Stimulated activated CD8-positive, alpha-beta memory T cell treated with anti-CD3 and anti-CD28 coated beads, Interleukin-4, amount 100 ng/mL, for 24 hours (primary cell): Measurements from ENCODE around the gene ZNF22.

Experiments used
- DNase-seq: peaks from one replicate; pipeline ENCODE4 v3.0.0-alpha.2; 2020; ENCODE audit warnings: low read depth

The ZNF22 gene

DNA sequence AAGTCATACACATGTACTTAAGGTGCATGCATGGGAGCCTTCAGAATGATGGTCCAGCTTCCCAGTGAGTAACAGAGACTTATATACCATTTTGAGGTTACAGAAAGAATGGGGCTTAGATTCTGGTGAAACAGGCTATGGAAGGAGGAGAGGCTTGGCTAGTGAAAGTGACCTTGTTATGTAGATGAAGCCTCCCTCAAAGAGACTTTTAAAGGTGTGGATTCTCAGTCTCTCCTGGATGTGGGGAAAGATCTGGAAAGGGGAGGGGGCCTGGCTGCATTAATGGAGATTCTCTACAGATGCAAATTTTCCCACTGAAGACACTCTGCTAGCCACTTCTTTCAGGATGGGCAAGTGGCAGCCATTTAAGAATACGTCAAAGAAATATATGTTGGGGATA, 35.6 kb upstream of the ZNF22 start:
- no peak for DNase-seq

DNA sequence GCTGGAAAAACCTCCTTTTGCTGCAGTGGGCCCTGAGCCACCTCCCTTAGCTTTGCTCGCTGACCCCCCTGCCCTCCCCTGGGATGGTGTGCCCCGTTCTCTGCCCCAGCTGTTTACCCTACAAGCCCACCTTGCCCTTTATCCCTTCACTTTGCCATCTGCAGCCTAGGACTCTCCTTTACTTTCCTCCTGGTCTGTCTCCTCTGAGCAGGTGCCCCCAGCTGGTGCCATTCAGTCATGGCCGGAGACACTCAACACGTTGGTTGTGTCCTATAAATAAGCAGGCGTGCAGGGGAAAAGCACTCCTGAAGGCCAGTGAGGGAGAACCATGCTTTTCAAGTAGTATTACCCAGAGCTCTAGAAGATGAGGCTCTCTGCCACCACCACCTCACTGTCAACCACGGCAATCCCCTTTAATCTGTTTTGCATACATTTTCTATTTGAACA, 35.0 kb upstream of the ZNF22 start:
- DNase-seq, result no peak

DNA sequence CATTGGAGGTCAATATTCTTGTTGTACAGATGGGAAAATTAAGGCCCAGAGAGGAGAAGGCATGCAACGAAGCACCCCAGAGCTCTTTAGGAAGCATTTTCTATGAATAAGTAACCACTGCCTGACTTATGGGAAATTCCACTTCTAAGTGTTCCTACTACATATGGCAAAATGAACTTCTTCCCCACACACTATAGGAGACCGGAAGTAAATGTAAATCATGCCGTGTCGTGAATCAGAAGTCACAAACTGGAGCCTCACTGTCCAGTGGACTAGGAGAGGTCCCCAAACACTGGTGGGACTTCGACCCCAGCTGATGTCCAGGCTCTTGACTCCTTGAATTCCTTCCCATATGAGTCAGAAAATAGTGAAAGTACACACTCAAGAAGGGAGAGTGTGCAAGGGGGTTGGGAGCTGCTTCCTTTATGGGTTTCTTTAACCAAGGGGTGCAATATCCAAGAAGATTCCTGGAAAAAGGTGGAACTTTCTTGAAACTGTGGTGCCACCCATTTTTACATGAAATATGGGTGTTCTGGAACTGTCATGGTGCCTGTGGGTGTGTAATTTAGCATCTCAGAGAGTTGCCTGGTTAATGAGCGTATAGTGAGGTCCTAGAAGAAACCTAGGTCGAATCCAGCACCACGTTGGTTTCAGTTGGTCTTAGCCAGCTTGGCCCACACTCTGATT, 34.5 kb upstream of the ZNF22 start:
- no peak for DNase-seq

DNA sequence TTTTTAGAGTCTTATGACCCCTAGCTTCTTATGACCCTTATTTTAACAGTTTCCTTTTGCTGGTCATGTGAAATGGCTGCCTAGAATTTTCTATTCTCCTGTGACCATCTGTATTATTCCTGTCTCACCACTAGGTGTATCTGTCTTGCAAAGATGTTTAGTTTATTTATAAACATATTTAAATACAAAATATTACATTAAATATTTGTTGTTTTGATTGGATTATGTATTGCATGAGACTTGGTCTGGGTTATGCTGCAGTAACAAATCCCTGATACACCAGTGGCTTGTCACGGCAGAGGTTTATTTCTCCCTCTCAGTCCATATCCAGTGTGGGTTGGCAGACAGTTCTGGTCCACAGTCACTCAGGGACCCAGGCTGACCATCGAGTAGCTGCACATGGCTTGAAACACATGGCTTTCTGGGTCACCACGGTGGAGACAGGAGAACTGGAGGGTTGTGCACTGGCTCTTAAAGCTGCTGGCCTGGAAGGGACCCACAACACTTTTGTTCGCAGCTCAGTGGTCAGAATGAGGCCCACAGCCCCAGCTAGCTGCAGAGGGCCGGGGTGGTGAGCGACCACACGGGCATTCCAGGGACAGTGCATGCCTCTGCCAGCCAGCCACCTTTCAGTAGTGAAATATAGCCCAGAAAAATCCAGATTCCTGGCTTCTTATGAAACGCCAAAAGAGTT, 33.8 kb upstream of the ZNF22 start:
- no peak for DNase-seq

DNA sequence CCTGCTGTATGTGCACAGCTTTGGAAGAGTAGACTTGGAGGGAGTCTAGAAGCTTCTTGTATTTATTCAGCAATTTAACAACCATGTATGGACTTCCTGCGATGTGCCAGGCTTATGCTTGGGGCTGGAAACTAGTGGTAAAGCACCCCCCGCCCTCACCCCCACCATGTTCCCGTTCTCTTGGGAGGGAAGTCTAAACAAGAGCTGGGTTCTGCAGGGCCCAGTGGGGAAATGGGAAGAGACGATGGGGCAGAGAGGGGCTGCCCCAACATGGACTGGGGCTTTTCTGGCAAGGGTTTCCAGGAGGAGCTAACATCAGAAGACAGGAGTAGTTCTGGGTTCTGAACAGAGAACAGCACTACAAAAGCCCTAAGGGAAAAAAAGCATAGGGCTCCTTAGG, 33.1 kb upstream of the ZNF22 start:
- no peak for DNase-seq

DNA sequence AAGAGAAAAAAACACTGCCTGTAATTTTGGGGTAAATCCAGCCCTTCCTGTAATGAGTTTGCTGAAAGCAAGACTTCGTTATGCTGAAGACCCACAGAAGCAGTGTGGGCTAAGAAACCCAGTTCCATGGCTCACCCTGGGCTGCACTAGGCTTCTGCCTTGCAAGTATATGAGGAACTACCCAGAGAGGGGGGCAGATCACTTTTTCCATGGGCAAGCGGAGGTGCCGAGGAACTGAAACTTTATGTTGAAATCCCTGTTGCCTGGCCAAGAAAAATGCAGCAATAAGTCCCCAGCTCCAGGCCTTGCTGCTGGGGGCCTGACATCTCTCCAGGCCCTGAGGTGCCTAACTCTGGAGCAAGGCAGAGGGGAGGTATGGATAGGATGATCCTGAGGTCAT, 32.6 kb upstream of the ZNF22 start:
- DNase-seq, result no peak

DNA sequence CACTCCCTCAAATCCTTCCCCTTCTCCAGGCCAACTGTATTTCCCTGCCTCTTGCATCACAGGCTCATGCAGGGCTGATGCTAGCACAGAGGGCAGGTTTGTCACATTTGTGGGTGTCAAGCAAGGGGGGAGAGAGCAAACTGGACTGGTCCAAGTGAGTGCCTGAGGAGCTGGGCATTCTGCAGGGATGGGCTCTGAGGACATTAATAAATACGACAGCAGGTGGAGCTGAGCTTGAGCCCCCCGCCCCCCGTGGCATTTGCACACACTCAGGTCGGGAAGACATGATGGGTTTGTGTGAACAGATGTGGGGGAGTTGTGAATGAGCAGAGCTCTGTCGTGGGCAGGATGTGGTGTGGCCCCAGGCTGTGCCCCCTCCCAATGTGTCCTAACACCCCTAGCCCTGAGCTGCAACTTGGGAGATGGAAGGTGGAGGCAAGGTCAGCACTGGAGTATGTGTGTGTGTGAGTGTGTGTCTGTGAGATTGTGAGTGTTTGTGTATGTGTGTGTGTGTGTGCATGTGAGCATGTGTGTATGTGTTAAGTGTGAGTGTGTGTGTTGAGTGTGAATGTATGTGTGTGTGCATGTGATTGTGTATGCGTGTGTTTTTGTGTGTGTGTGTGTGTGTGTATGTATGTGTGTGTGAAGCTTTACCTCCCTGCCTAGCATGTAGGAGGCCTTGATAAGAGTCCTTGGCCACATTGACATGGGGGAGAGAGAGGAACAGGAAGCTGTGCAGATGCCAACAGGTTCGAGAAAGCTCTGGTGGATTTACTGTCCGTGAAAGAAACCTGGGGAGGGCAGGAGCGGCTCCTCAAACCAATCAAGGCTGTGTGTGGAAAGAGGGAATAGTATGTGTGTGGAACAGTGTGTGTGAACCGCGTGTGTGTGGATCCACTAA, 32.0 kb upstream of the ZNF22 start:
- no peak for DNase-seq

DNA sequence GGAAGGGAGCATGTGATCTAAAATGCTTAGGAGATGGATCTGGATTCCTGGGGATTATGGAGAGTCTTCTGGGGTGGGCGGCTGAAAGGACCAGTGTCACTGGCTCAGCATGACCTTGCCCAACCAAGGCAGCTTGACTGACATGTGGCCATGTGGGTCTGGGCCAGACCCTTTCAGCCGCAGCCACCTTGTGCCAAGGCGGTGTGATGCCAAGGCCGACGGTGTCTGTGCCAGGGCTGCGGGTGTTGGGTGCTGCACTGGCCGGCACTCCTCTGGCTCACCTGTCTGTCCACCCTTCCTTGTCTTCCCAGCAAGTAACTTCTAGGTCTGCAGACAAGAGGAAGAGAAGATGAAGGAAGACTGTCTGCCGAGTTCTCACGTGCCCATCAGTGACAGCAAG, 30.9 kb upstream of the ZNF22 start:
- DNase-seq, result no peak

DNA sequence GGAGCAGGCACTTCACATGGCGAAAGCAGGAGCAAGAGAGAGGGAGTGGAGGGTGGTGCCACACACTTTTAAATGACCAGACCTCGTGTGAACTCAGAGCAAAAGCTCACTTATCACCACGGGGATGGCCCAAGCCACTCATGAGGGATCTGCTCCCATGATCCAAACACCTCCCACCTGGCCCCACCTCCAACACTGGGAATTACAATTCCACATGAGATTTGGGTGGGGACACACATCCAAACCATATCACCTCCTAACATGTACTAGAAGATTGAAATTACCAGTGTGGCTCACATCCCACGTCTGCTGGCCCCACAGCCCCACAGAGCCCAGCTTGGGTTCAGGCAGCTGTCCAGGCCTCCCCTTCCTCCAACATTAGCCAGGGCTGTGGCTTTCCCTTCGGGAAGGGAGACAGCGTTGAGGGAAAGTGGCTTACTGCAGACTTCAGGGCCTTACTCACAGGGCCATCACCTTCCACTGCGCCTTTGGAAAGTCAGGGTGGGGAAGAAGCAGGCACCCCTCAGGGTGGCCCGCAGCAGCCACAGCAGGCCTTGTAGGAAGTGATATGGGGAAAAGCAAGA, 29.8 kb upstream of the ZNF22 start:
- DNase-seq, result no peak

DNA sequence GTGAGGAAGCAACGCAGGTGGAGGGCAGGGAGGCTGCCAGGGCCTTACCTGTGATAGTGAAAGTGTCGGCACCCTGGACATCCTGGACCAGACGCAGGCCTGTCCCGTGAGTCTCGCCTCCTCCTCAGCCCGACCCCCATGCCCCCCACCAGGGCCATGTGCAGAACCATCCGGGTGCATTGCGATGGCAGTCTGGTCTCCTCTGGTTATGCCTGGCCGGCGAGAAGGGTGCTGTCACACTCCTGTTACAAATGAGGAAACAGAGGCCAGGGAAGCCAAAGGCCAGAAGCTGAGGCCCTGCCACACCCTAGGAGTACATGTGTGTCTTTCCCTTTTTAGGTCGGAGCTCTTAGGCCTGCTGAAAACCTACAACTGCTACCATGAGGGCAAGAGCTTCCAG, 29.3 kb upstream of the ZNF22 start:
- DNase-seq, result no peak

DNA sequence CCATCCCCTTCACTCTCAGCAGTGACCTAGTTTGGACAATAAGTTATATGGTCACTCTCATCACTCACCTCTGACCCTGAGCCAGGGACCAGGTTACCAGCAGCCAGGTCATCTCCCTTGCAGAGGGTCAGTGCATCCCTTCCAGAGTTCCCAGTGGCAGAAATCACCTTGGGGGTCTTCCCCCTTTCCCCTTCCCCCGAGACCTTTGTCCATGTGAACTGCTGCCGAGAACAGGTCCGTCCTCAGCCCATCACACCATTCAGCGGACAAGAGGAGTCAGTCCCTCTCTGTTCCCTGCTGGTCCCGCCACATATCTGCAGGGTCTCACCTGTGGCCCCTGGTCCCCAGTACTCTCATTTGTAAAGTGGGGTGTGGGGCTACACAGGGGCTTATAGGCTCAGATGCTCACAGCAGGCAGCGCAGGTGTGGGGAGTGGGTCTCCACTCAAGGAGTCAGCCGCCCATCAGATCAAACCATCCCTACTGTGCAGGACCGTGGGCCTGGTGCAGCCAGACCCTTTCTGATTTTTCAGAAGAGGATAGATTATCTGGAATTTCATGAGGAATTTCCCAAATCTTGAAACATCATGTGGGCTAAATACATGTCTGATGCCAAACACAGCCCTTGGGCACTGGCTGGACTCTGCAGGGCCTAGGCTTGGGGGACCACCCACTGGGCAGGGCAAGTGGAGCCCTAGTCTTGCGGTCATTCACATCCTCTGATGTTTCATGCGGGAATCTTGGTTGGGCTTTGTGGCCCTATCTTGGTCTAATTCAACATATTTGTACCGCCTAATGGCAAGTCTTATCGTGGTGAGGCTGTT, 28.6 kb upstream of the ZNF22 start:
- no peak for DNase-seq

DNA sequence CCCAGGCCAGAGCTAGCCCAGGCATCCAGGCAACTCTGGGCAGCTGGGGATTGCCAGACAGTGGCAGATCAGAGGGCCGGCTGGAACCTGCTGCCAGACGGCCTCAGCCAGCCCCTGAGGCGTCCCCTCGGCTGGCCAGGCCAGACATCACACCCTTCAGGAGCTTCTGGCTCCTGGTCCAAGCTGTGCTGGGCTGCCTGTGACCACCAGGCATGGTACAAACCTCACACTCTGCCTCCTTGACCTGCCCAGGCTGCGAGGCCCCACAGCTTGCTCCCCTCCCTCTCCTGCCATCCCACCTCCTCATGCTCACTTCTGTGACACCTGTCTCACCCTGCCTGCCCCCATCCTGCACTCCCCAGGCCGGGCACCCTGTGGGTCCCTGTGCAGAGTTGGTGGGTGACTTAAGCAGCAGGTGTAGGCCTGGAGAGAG, 27.8 kb upstream of the ZNF22 start:
- DNase-seq, result no peak

DNA sequence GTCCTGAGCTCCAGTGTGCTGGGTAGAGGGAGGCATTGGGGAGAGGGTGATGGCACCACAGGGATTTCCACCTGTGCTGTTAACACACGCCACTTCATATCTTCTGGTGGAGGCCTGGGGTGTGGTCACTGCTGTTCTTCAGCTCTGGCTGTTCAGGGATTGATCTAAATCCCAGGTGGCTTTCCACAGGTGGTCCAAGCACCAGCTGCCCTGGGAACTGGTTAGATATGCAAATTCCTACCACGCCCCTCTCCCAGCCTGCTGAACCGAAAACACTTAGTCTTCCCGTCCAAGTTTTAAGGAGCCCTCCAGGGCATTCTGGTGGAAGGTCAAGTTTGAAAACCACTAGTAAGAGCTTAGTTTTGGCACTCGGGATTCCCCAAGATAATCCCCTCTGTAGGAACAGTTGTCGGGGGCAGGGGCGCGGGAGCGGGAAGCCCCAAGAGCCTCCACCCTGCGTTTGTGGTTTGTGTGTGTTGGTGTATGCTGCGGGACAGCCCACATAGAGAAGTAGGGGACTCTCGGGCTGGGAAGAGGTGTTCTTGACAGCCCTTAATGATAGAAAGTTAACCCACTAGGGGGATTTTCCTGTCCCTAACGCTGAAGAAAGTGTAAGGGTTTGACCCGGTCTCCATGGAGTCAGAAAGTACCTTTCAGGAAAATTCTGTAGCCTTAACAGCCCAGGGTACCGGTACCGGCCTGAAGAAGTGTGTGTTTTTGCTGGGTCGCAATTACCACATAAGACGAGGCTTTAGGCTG, 27.2 kb upstream of the ZNF22 start:
- DNase-seq, result no peak

DNA sequence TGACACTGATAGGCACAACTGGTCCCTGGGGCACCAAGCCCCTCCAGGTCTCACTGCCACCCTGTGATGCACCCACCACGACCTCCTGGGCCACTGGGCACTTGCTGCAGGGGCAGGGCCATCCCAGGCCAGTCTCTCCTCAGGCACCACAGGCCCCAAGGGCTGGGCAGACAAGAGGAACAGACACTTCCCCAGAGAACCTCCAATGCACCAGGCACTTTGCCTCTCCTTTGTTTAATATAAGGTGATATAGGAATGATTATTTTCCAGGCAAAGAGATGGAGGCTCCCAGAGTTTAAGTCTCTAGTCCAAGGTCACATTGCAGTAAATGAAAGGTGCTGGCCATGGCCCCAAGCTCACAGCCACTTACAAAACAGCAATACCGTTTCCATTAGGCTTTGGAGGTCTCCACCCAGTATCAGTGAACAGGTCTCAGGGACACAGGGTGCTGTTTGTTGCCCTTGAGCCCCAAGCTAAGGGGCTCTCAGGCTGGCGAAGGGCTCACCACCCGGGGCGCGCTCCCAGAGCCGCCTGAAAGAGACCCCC, 26.6 kb upstream of the ZNF22 start:
- no peak for DNase-seq

DNA sequence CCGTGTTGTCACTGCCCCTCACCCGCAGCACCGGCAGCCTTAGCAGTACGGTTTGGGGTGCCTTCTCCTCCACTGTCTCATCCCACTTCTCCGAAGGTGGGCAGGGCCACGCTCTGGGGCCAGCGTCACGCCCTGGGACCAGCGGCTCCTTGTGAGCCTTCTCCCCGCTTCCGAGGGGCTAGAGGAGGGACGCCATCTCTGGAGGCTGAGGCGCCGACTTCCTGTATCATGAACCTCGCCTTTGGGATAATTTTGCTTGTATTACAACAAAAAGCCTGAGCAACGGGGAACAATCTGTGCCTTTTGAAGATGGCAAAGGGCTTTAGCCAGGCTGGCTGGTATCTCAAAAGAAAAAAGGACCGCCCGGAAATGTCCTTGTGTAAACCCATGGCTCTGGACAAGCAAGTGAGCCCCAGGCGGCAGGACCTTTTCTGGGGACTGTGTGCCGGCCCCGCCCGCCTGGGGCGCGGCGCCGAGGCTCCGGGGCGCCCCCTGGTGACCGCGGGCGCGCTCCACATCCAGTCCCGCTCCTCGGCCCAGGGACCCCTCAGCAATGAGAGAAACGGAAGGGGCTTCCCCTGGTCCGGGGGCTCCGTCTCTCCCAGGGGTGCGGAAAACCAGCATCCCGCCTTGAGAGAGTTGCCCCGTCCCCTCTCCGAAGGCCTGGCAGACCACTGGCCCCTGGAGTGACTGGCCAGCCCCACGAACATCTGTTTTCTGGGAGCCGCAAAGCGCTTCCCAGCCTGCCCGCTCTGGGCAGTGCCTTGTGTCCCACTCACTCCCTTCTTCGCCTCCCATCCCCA, 25.9 kb upstream of the ZNF22 start:
- peak; percentile 48 for DNase-seq

DNA sequence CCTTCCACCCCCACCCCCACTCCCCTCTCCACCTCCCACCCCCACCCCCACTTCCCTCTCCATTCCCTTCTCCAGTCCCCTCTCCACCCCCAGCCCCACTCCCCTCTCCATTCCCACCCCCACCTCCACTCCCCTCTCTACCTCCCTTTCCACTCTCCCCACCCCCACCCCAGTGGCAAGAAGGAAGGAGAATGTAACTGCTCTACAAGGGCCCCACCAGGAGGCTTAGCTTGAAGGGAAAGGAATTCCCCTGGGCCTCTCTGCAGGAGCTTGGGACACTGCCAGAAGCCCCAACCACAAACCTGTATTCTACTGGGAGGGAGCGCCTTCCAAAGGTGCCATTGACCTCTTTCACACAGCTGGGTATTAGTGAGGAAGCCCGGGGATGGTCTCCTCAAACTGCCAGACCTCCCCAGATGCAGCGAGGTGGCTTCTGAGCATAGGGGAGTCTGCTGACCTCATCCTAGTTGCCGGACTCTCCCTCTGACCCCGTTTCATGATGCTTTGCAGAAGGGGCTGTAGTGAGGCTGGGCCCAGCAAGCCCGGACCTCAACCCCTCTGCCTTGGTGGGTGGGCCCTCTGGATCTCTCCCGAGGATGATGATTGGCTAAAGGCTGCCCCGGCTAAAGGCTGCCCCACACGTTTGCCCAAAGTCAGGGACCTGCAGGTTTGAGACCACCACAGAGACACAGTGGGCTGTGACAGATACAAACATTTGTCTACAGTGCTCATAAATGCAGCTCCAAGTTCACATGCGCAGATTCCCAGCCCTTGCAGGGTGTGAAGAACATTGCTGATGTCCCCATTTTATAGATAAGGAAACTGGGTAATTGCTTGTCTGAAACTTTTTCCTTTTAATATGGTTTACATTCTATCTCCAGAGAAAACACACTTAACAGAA, 25.0 kb upstream of the ZNF22 start:
- DNase-seq, result no peak

DNA sequence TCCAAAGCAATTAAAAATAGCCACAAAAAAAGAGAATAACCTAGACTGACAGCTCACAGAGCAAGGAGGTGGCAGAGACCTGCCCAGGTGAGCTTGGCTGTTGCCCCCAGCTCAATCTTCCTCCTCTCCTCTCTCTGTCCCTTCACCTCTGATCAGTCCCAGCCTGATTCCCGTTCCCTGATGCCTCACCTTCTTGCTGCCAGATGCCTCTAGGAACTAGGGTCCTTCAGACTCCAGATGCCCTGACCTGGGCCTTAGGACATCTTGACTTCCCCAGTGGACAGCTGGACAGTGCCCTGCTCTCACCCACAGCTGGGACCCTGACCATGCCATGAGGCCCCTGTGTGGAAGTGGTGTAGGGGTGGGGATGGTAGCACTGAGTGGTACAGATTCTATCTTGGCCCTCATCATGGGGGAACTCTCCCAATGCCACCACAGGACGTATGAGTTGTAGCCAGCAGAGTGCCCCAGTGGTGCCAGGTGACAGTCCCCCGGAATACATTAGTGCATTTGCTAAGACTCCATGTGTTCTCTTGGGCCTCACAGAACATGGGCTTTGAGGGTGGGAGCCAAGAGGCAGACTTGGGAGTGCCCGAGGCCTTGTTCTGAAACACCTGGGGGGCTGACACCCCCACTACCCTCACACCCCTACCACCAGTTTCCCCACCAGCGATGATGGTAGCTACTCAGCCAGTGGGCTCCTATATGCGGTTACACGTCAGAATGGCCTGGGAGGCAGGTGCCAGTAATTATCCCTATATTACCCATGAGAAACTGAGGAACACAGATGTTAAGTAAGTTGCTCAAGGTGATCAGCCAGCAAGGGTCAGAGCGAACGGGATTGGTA, 24.1 kb upstream of the ZNF22 start:
- no peak for DNase-seq
